ENCODE data around the gene HPN.
A peak's percentile ranks its signal among the peaks of the same experiment; 100 is the strongest.
"Not testable (repeated sequence)": the region's sequence is repeated elsewhere in the genome, so short reads cannot be mapped to it uniquely, and the experiment has no call there.

HPN gene

DNA sequence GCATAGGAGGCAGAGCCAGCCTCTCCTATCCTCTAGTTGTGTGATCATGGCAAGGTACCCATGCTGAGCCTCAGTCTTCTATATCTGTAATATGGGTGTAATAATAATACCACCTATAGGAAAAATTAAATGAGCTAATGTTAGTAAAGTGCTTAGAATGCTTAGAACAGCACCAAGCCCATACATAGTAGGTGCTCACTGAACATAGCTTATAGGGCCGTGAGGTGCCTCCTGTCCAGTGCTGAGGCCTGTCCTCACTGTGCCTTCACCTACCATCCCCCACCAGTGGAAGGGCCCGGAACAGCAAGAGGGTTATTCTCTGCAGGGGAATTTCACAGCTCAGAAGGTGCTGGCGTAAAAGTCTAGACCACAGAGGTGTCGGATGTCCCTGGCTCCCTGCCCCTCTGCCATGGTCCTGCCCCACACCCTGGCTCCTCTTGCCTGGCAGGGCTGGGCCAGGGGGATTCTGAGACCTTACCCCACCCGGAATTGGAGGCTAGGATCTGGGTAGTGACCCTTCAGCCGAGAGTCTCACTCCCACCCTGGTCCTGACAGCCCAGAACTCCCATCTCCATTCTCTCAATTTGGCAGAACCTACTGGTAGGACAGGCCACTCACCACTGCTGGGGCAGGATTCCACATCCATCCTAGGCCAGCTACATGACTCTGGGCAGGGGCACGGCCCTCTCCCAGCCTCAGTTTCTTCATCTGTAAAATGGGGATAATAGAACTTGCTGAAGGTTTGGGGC is 13.5 kb upstream of the HPN start:
- DNase-seq (no peak), ATAC-seq (no peak)

DNA sequence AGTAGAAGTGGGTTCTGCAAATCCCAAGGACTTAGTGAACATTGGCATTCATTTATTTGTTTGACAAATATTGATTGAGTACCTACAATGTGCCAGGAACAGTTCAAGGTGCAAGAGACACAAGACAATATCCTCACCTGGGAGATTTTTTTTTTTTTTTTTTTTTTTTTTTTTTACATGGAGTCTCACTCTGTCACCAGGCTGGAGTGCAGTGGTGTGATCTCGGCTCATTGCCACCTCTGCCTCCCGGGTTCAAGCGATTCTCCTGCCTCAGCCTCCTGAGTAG is 13.0 kb upstream of the HPN start:
- not testable (repeated sequence) for ATAC-seq

GRCh38 chr19:35029275-35029736 is 12.2 kb upstream of the HPN start:
- DNase-seq, ATAC-seq: not testable (repeated sequence)

More for the DNA sequence above, 13.0 kb upstream of the HPN start:
- not testable (repeated sequence) for DNase-seq

DNA sequence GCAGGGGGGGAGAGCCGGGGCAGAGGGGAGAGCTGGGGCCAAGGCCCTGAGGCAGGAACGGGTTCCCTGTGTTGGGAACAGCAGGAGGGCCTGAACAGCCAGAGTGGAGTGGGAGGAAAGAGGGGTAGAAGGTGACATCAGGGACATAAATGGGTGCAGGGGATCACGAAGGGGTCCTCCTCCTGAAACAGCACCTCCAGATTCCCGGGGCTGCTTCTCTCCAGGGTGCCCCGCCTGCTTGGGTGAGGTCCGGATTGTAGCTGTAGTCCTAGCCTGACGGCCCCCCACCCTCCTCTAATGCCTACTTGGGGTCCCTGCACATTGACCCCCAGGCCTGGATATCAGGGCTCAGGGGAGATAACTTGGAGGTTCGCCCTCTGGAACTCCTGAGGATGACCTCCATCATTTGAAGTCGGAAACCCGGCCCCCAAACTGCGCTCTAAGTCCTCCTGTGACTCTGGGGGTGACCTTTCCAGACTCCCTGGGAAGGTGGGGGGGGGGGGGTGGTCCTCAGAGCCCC is 11.7 kb upstream of the HPN start:
- DNase-seq = no peak

GRCh38 chr19:35030257-35031071 is 11.1 kb upstream of the HPN start, which contains the start of gene SCN1B:
TSS of gene SCN1B (plus strand) at chr19:35030470. CDS start at chr19:35030821, 351 bp downstream.
- ATAC-seq = peak; percentile 78
- peak; percentile 81 for DNase-seq

More for the DNA sequence above, 11.7 kb upstream of the HPN start:
- peak; percentile 21 for ATAC-seq

DNA sequence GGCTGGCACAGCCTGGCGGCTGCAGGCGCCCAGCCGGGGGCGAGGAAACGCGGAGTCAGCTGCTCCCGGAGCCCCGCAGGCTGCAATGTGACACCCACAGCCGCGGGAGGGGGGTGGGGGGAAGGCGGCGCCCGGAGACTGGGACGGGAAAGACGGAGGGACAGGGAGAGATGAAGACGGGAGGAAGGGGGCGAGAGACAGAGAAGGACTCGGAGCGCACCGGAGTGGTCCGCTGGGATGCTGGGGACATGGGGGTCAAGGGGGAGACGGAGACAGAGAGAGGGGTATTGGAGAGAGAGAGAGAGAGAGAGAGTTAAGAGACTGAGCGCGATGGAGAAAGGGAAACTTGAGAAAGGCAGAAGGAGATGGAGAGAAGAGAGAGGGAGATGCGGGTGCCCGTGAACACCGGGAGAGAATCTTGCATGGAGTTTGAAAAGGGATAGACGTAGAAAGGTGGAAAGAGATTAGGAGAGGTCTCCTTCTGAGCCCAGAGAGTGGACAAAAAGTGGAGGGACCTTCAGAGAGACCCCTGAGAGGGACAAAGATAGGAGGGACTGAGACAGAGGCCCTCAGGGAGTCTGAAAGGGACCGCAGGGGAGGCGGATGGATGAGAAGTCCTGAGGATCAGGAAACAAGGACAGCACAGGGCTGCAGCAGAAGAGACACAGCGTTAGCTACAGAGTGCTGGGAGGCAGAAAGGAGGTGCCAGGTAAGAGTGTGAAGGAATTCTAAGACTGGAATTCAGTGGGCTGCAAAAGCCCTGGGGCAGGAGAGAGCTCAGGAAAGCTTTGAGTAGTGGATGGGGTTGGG is 10.2 kb upstream of the HPN start:
- DNase-seq (no peak), ATAC-seq (no peak)

GRCh38 chr19:35032356-35032865 is 9.1 kb upstream of the HPN start:
- ATAC-seq (no peak), DNase-seq (no peak)

GRCh38 chr19:35033067-35034004 is 8.2 kb upstream of the HPN start:
- DNase-seq (no peak), ATAC-seq (no peak)

- no peak for DNase-seq
- ATAC-seq = no peak
Measured at GRCh38 chr19:35034005-35034502, 7.5 kb upstream of the HPN start.

GRCh38 chr19:35034588-35035382 is 6.7 kb upstream of the HPN start:
- no peak for ATAC-seq
- DNase-seq = no peak

DNA sequence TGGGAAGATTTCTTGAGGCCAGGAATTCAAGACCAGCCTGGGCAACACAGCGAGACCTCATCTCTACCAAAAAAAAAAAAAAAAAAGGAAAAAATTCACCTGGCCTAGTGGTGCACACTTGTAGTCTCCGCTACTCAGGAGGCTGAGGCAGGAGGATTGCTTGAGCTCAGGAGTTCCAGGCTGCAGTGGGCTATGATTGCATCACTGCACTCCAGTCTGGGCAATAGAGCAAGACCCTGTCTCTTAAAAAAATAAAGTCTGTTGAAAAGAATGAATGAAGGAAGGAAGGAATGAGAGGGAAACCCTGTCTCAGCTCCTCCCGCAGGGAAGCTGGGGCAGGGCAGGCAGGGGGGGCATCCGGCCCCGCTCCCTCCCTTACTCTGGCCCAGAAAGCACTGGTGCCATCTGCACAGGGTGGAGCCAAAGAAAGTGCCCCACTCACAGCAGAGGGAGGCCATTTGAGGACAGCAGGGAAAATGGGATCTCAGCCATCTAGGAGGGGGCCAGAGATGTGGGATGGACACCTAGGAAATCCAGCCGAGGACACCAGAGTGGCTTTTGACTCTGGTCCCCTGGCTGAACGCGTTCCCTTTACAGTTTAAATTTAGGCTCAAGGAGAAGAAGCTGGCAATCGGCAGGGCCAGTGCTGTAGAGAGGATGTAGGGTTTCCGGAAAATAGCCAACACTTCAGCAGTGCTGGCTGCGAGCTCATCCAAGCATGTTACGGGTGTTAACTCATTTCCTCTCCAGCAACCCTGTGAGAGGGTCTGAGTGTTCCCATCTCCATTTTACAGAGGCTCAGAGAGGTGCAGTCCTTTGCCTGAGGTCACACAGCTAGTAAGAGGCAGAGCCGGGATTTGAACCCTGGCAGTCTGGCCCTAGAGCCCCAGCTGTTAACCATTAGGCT is 3.6 kb upstream of the HPN start:
- no peak for ATAC-seq
- no peak for DNase-seq

DNA sequence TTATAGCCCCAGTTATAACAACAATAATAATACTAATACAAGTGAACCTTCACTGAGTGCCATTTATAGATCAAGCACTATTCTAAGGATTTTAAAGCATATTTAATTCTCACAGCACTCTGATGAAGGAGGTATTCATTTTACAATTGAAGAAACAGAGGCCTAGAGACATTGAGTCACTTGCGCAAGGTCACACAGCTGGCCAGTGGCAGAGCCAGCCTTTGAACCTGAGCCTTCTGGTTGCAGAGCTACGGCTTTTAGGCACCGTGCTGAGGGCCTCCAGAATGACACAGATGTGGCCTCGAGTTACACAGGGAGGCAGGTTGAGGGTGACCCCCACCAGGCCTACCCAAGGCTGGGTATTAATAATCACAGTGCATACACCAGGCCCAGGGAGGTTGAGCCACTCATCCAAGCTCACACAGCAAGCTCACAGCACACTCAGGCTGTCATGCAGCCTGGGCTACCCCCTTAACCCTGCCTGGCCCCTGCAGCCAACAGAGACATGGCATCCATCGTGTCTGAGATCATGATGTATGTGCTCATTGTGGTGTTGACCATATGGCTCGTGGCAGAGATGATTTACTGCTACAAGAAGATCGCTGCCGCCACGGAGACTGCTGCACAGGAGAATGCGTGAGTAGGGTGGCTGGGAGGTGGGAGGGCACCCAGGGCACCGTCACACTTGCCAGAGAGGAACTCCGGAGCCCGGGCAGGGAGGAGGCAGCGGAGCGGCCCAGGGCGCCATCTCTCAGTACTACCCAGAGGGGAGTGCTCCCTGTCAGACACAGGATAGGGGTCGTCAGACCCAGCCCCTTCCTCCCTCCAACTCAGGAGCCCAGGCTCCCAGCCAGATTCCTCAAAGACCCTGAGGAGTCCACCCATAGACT is 2.7 kb upstream of the HPN start:
- ATAC-seq (peak; percentile 22), DNase-seq (no peak)

- ATAC-seq (no peak), DNase-seq (no peak)
Measured at GRCh38 chr19:35039881-35040825, 1.4 kb upstream of the HPN start.

GRCh38 chr19:35040826-35041547 is 534 bp upstream of the HPN start:
- no peak for ATAC-seq
- peak; percentile 45 for DNase-seq

DNA sequence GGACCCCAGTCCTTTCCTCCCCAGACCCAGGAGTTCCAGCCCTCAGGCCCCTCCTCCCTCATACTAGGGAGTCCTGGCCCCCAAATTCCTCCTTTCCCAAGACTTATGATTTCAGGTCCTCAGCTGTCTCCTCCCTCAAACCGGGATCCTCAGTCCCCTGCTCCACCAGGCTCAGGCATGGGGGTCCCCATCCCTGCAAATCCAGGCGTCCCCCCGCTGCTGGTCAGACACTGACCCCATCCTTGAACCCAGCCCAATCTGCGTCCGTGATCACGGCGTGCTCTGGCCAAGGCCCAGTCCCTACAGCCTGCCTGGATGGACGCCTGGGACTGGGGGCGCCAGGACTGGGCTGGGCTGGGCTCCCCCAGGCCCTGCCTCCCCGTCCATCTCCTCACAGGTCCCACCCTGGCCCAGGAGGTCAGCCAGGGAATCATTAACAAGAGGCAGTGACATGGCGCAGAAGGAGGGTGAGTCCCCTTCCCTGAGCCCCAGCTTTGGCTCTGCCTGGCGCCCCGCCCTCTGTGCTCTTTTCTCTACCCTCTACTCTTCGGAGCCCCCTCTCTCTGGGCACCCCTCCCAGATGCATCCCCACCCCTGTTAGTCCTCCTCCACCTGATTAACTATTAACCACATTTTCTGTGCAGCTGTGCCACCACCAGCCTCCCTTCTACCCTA is 672 bp downstream of the HPN start:
- no peak for DNase-seq
- no peak for ATAC-seq

Data from stimulated activated naive CD8-positive, alpha-beta T cell treated with anti-CD3 and anti-CD28 coated beads, Interleukin-15, Interleukin-2, amounts not matched to agents 100 U/mL and 50 U/mL, for 24 hours (primary cell).